Endodermal cell (in vitro differentiated cells): ENCODE results near the gene UBA52. TPM values are rescaled to one million over a fixed set of nuclear protein-coding genes. Genes with fewer than 3 reads are reported as not detected.

Source experiments
- DNase-seq: peaks from one replicate; pipeline ENCODE4 v3.0.0-alpha.2; 2017
- H3K27ac ChIP-seq: 2 replicates; pipeline ENCODE4 v1.5.1; 2013; ENCODE audit warnings: mild to moderate bottlenecking, low read depth, low read length, moderate library complexity
- H3K27me3 ChIP-seq: 2 replicates; pipeline ENCODE4 v1.6.1; 2013; ENCODE audit warnings: mild to moderate bottlenecking, low read length, moderate library complexity; ENCODE audit not compliant: insufficient read depth, control insufficient read depth, poor library complexity, severe bottlenecking
- H3K36me3 ChIP-seq: 2 replicates; pipeline ENCODE4 v1.7.0; 2013; ENCODE audit warnings: mild to moderate bottlenecking, low read length, moderate library complexity; ENCODE audit not compliant: control insufficient read depth, insufficient read depth
- H3K4me1 ChIP-seq: one replicate; pipeline ENCODE4 v1.7.0; 2013; ENCODE audit warnings: low read length; ENCODE audit not compliant: control insufficient read depth, insufficient read depth
- H3K4me3 ChIP-seq: 2 replicates; pipeline ENCODE4 v1.5.1; 2013; ENCODE audit warnings: mild to moderate bottlenecking, low read length, moderate library complexity
- H3K9ac ChIP-seq: 2 replicates; pipeline ENCODE4 v1.6.1; 2013; ENCODE audit warnings: mild to moderate bottlenecking, low read length, moderate library complexity; ENCODE audit not compliant: poor library complexity, severe bottlenecking; ENCODE audit errors: extremely low read depth
- H3K9me3 ChIP-seq: 2 replicates; pipeline ENCODE4 v1.6.1; 2013; ENCODE audit warnings: mild to moderate bottlenecking, low read length, moderate library complexity; ENCODE audit not compliant: control insufficient read depth
- H3K27ac Mint-ChIP-seq: 2 replicates; pipeline ENCODE4 v1.8.0; 2020; ENCODE audit warnings: mixed read lengths
- H3K27me3 Mint-ChIP-seq: 2 replicates; pipeline ENCODE4 v1.8.0; 2021; ENCODE audit warnings: mild to moderate bottlenecking, mixed read lengths; ENCODE audit not compliant: insufficient read depth
- H3K36me3 Mint-ChIP-seq: 2 replicates; pipeline ENCODE4 v1.8.0; 2020; ENCODE audit warnings: low read depth, mixed read lengths
- H3K4me1 Mint-ChIP-seq: 2 replicates; pipeline ENCODE4 v1.8.0; 2020; ENCODE audit warnings: mixed read lengths
- H3K4me3 Mint-ChIP-seq: 2 replicates; pipeline ENCODE4 v1.8.0; 2020; ENCODE audit warnings: mild to moderate bottlenecking, moderate library complexity, mixed read lengths
- H3K9me3 Mint-ChIP-seq: 2 replicates; pipeline ENCODE4 v1.8.0; 2020; ENCODE audit warnings: mild to moderate bottlenecking, mixed read lengths
- CTCF ChIP-seq: fragments of 200-600 bp; sonication (generic); conservative IDR thresholded peaks from 2 replicates; pipeline ENCODE4 v1.5.0; 2021; ENCODE audit warnings: antibody characterized with exemption, mild to moderate bottlenecking
- WGBS, 2 experiments: methylation state at CpG; one replicate each; pipeline versions ENCODE4 v1.1.5 to v1.1.7; 2013; ENCODE audit warnings: missing lambda C conversion rate in 2 of 2, mixed read lengths in 1 of 2; ENCODE audit not compliant: insufficient coverage in 1 of 2, insufficient read length in 1 of 2; 5-methylcytosine and 5-hydroxymethylcytosine counted together
- total RNA-seq, 2 donors: library from RNA; stranded (reverse); fragmentation: NEBNext Ultra II Directional in 1 of 2; extraction: Animal tissue kit (Norgen Biotek cat#: 25700) in 1 of 2; gene quantifications; 2 replicates in 1 of 2; 3 replicates in 1 of 2; pipeline ENCODE4 v1.2.1, GENCODE V29; 2021

The UBA52 gene
- total RNA-seq, 2 donors from 2014 or later = 1,143 to 1,222 TPM

DNA sequence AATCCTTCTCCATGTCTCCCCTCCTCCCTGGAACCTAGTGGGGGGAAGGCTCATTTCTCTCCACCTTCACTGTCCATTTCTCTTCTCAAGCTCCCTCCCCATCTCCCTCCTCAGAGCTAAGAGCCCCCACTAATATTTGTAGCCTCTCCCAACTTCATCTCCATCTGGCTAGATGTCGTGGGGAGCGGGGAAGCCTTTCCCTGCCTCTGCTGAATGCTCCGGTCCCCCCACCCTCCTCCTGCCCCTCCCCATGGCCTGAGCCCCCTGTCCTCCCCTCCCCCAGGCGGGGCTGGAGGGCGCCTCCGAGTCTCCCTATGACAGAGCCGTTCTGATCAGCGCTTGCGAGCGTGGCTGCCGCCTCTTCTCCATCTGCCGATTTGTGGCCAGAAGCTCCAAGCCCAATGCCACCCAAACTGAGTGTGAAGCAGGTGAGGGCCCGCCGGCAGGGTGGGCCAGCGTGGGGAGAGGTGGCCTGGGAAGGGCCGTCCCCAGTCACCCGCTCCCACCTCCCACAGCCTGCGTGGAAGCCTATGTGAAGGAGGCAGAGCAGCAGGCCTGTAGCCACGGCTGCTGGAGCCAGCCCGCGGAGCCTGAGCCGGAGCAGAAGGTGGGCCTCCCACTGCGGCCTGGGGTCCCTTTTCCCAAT is 42.1 kb downstream of the UBA52 start:
- H3K4me1 Mint-ChIP-seq = peaks cover 17% of the 10 kb centered on the region
- no peaks in the 10 kb centered on the region for H3K36me3 ChIP-seq
- H3K4me3 ChIP-seq = no peak overlapping the region
- H3K36me3 Mint-ChIP-seq = no peaks in the 10 kb centered on the region
- H3K9me3 ChIP-seq = no peaks in the 10 kb centered on the region
- H3K9ac ChIP-seq = no peak overlapping the region
- no peaks in the 10 kb centered on the region for H3K9me3 Mint-ChIP-seq
- 25 to 33% methylated on average over 4 to 23 of the region's 23 CpGs for WGBS, 2 experiments
- peaks cover 84% of the 10 kb centered on the region for H3K27me3 Mint-ChIP-seq
- peaks cover 74% of the 10 kb centered on the region for H3K27me3 ChIP-seq
- no peak for TF ChIP-seq CTCF
- H3K4me1 ChIP-seq = peaks cover 6% of the 10 kb centered on the region
- H3K4me3 Mint-ChIP-seq = peak overlapping the region; percentile 52
- no peak overlapping the region for H3K27ac ChIP-seq
- H3K27ac Mint-ChIP-seq = no peak overlapping the region
- DNase-seq = peak; percentile 62

DNA sequence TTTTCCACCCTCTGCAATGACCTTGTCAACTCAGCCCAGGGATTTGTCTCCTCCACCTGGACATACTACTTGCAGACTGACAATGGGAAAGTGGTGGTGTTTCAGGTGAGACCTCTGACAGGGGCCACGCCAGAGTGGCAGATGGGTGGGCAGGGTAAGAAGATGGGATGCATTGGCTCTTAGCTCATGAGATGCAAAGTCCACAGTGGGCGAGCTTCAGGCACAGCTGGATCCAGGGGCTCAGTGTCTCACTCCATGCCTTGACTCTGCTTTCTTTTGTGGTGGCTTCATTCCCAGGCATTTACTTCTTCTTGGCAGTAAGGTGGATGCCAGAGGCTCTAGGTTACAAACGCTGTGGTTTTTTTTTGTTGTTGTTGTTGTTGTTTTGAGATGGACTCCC is 44.4 kb downstream of the UBA52 start:
- no peaks in the 10 kb centered on the region for H3K9me3 ChIP-seq
- no peak for TF ChIP-seq CTCF
- H3K27ac ChIP-seq = no peak overlapping the region
- no peaks in the 10 kb centered on the region for H3K36me3 ChIP-seq
- H3K9ac ChIP-seq = no peak overlapping the region
- no peak overlapping the region for H3K4me3 ChIP-seq
- DNase-seq = no peak
- peaks cover 7% of the 10 kb centered on the region for H3K4me1 Mint-ChIP-seq
- H3K9me3 Mint-ChIP-seq = no peaks in the 10 kb centered on the region
- WGBS, 2 experiments = 85 to 91% methylated on average over 2 to 3 of the region's 3 CpGs
- H3K27ac Mint-ChIP-seq = no peak overlapping the region
- no peaks in the 10 kb centered on the region for H3K4me1 ChIP-seq
- no peaks in the 10 kb centered on the region for H3K36me3 Mint-ChIP-seq
- peaks cover 52% of the 10 kb centered on the region for H3K27me3 ChIP-seq
- peaks cover 63% of the 10 kb centered on the region for H3K27me3 Mint-ChIP-seq
- H3K4me3 Mint-ChIP-seq = no peak overlapping the region

GRCh38 chr19:18617562-18617961 is 45.9 kb downstream of the UBA52 start:
- TF ChIP-seq CTCF = no peak
- Histone ChIP-seq H3K9ac (no peak overlapping the region), H3K27me3 (peaks cover 37% of the 10 kb centered on the region), H3K4me3 (no peak overlapping the region), H3K27ac (no peak overlapping the region), H3K9me3 (no peaks in the 10 kb centered on the region), H3K4me1 (no peaks in the 10 kb centered on the region), H3K36me3 (no peaks in the 10 kb centered on the region)
- no peaks in the 10 kb centered on the region for H3K9me3 Mint-ChIP-seq
- no peak overlapping the region for H3K4me3 Mint-ChIP-seq
- H3K27ac Mint-ChIP-seq = no peak overlapping the region
- no peaks in the 10 kb centered on the region for H3K36me3 Mint-ChIP-seq
- no peak for DNase-seq
- H3K27me3 Mint-ChIP-seq = peaks cover 50% of the 10 kb centered on the region
- H3K4me1 Mint-ChIP-seq = peaks cover 4% of the 10 kb centered on the region
